ENCODE results near the gene MT1H. TPM values are rescaled to one million over a fixed set of nuclear protein-coding genes. Genes with fewer than 3 reads are reported as not detected.

Gene MT1H
- total and polyA plus RNA-seq, 2 of the 13 experiments (the other 11 are each of a cell fraction or from before 2014, with no cell fraction given): 0.60 TPM; not detected in 1

GRCh38 chr16:56681939-56682702 lies 12.5 kb downstream of the MT1H start, which contains the start of gene MT1X (continued):
- TF ChIP-seq ZNF609 (CRISPR knock-in tag; IDR thresholded peaks at IDR 0.05; ENCODE audit: borderline replicate concordance) (peak; percentile 26; the same call in 1 of the 2 replicates), NONO (IDR thresholded peaks at IDR 0.05) (no peak), NONO (CRISPR knock-in tag; conservative IDR thresholded peaks at IDR 0.05) (peak; percentile 91), NFYC (CRISPR knock-in tag; IDR thresholded peaks at IDR 0.05) (no peak), TEAD2 (CRISPR knock-in tag; IDR thresholded peaks at IDR 0.05) (no peak), ATM (IDR thresholded peaks at IDR 0.05; ENCODE audit: borderline replicate concordance) (no peak), HMGXB4 (CRISPR knock-in tag; IDR thresholded peaks at IDR 0.05; ENCODE audit: borderline replicate concordance in 1 of 2, low read depth in 1 of 2) (peak in 1 of 2 experiments; percentile 33; a peak in 2 of 4 replicates), ZNF362 (CRISPR knock-in tag; IDR thresholded peaks at IDR 0.05; ENCODE audit: borderline replicate concordance) (peak; percentile 30; the same call in 1 of the 2 replicates), PRDM10 (CRISPR knock-in tag; IDR thresholded peaks at IDR 0.05; ENCODE audit: low read depth) (peak; percentile 67; the same call in 1 of the 2 replicates), ZNF713 (CRISPR knock-in tag; IDR thresholded peaks at IDR 0.05) (0 out of 2 replicates have a peak, but pooled peaks have one; percentile 60)

Measured in HepG2 (cell line).